Mesendoderm (in vitro differentiated cells): ENCODE results near the gene SMAD2.

Experiments used
- DNase-seq: peaks from one replicate; pipeline ENCODE4 v3.0.0; 2013
- H2AK5ac ChIP-seq: 2 replicates; pipeline ENCODE4 v1.6.1; 2013; ENCODE audit warnings: low read length, inconsistent platforms
- H2BK120ac ChIP-seq: 2 replicates; pipeline ENCODE4 v1.6.1; 2013; ENCODE audit warnings: low read depth, mild to moderate bottlenecking, low read length, moderate library complexity, mixed read lengths
- H2BK15ac ChIP-seq: replicated peaks from 2 replicates; pipeline ENCODE4 v1.6.1; 2013; ENCODE audit warnings: low read depth, mild to moderate bottlenecking, moderate library complexity
- H2BK5ac ChIP-seq: 2 replicates; pipeline ENCODE4 v1.6.1; 2013; ENCODE audit warnings: low read length, inconsistent platforms
- H3K18ac ChIP-seq: 2 replicates; pipeline ENCODE4 v1.6.1; 2013; ENCODE audit warnings: mild to moderate bottlenecking, low read length, mixed read lengths
- H3K23ac ChIP-seq: one replicate; pipeline ENCODE4 v1.6.1; 2013; ENCODE audit warnings: low read length
- H3K27ac ChIP-seq: 2 replicates; pipeline ENCODE4 v1.5.1; 2013; ENCODE audit warnings: low read depth, mild to moderate bottlenecking, inconsistent platforms, low read length, moderate library complexity
- H3K27me3 ChIP-seq: 2 replicates; pipeline ENCODE4 v1.6.1; 2013; ENCODE audit warnings: low read length, control low read depth, mild to moderate bottlenecking, inconsistent platforms; ENCODE audit not compliant: insufficient read depth, poor library complexity
- H3K36me3 ChIP-seq: 2 replicates; pipeline ENCODE4 v1.6.1; 2013; ENCODE audit warnings: low read length, inconsistent platforms; ENCODE audit not compliant: control insufficient read depth, insufficient read depth
- H3K4ac ChIP-seq: one replicate; pipeline ENCODE4 v1.6.1; 2013; ENCODE audit warnings: low read depth, mild to moderate bottlenecking, low read length, moderate library complexity
- H3K4me1 ChIP-seq: 2 replicates; pipeline ENCODE4 v1.6.1; 2013; ENCODE audit warnings: low read depth, low read length, inconsistent platforms; ENCODE audit not compliant: control insufficient read depth
- H3K4me2 ChIP-seq: 2 replicates; pipeline ENCODE4 v1.6.1; 2013; ENCODE audit warnings: low read length
- H3K4me3 ChIP-seq: 2 replicates; pipeline ENCODE4 v1.5.1; 2013; ENCODE audit warnings: mild to moderate bottlenecking, low read length
- H3K56ac ChIP-seq: one replicate; pipeline ENCODE4 v1.6.1; 2013; ENCODE audit warnings: low read length
- H3K79me1 ChIP-seq: 2 replicates; pipeline ENCODE4 v1.6.1; 2013; ENCODE audit warnings: low read length, inconsistent platforms
- H3K79me2 ChIP-seq: 2 replicates; pipeline ENCODE4 v1.6.1; 2013; ENCODE audit warnings: mild to moderate bottlenecking, low read length; ENCODE audit not compliant: control insufficient read depth, insufficient read depth
- H3K9ac ChIP-seq: 2 replicates; pipeline ENCODE4 v1.6.1; 2013; ENCODE audit warnings: low read length, inconsistent platforms
- H4K5ac ChIP-seq: one replicate; pipeline ENCODE4 v1.6.1; 2013; ENCODE audit warnings: low read length
- H4K8ac ChIP-seq: one replicate; pipeline ENCODE4 v1.6.1; 2013; ENCODE audit warnings: low read depth, mild to moderate bottlenecking, control low read depth, low read length, moderate library complexity
- WGBS: extraction: QIAGEN DNeasy Blood & Tissue Kit; methylation state at CpG from one replicate; pipeline ENCODE4 v1.1.7; 2013; ENCODE audit warnings: low lambda C conversion rate, missing lambda C conversion rate; ENCODE audit not compliant: insufficient coverage; ENCODE audit errors: extremely low coverage; 5-methylcytosine and 5-hydroxymethylcytosine counted together

The SMAD2 gene

DNA sequence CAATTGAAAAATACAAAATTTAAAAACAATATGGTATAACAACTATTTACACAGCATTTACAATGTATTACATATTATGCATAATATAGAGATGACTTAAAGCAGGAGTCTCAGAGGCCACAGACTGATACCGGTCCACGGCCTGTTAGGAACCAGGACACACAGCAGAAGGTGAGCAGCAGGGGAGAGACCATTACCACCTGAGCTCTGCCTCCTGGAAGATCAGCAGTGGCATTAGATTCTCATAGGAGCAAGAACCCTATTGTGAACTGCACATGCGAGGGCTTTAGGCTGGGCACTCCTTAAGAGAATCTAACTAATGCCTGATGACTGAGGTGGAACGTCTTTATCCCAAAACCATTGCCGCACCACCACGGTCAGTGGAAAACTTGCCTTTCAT is 58.0 kb downstream of the SMAD2 start:
- H4K5ac ChIP-seq: no peak overlapping the region
- H3K4me1 ChIP-seq: no peaks in the 10 kb centered on the region
- H2BK5ac ChIP-seq: no peak overlapping the region
- H2BK120ac ChIP-seq: no peak overlapping the region
- H2AK5ac ChIP-seq: no peak overlapping the region
- H4K8ac ChIP-seq: no peak overlapping the region
- no peaks in the 10 kb centered on the region for H3K27me3 ChIP-seq
- no peak overlapping the region for H3K4ac ChIP-seq
- H3K4me2 ChIP-seq: no peak overlapping the region
- H3K9ac ChIP-seq: no peak overlapping the region
- no CpG with 5 or more reads among the region's 6 CpGs for WGBS
- peaks cover 14% of the 10 kb centered on the region for H3K79me2 ChIP-seq
- no peaks in the 10 kb centered on the region for H3K36me3 ChIP-seq
- no peak overlapping the region for H3K56ac ChIP-seq
- H3K23ac ChIP-seq: no peak overlapping the region
- no peak for DNase-seq
- no peak overlapping the region for H3K27ac ChIP-seq
- peaks cover 7% of the 10 kb centered on the region for H3K79me1 ChIP-seq
- no peak overlapping the region for H3K4me3 ChIP-seq
- no peak overlapping the region for H2BK15ac ChIP-seq
- H3K18ac ChIP-seq: no peak overlapping the region

GRCh38 chr18:47871288-47871687 is 59.2 kb downstream of the SMAD2 start:
- Histone ChIP-seq H3K27me3 (no peaks in the 10 kb centered on the region), H3K18ac (no peak overlapping the region), H3K79me2 (peaks cover 14% of the 10 kb centered on the region), H3K4ac (no peak overlapping the region), H3K79me1 (peaks cover 7% of the 10 kb centered on the region), H2BK15ac (no peak overlapping the region), H3K27ac (no peak overlapping the region), H2BK120ac (no peak overlapping the region), H2BK5ac (no peak overlapping the region), H3K36me3 (no peaks in the 10 kb centered on the region), H3K4me2 (no peak overlapping the region), H3K4me1 (no peaks in the 10 kb centered on the region), H3K23ac (no peak overlapping the region), H4K8ac (no peak overlapping the region), H4K5ac (no peak overlapping the region), H3K56ac (no peak overlapping the region), H3K9ac (no peak overlapping the region), H2AK5ac (no peak overlapping the region), H3K4me3 (no peak overlapping the region)
- no CpG with 5 or more reads among the region's 3 CpGs for WGBS
- DNase-seq: no peak

DNA sequence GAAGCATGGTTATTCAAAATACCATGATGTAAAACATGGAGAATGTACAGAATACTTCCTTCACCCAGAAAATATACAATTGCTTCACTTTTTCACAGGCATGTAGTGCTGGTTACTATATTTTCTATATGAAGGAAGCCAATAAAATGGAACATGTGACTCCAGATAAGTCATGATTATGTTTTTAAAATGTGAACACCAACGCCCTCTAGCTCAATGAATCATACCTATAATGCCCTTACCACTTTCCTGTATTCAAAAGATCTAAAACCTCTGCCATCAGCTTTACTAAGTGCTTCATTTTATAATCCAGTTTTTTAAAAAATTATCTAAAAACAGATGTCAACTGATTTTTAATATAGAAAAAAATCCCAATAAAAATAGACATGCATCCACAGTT is 59.9 kb downstream of the SMAD2 start:
- H3K23ac ChIP-seq: no peak overlapping the region
- H2BK5ac ChIP-seq: no peak overlapping the region
- H3K79me1 ChIP-seq: peaks cover 7% of the 10 kb centered on the region
- no CpG with 5 or more reads among the region's 1 CpG for WGBS
- H3K56ac ChIP-seq: no peak overlapping the region
- DNase-seq: no peak
- no peak overlapping the region for H3K27ac ChIP-seq
- H3K4me1 ChIP-seq: no peaks in the 10 kb centered on the region
- no peak overlapping the region for H4K5ac ChIP-seq
- no peak overlapping the region for H4K8ac ChIP-seq
- H2BK120ac ChIP-seq: no peak overlapping the region
- H3K18ac ChIP-seq: no peak overlapping the region
- no peak overlapping the region for H3K4me3 ChIP-seq
- H3K27me3 ChIP-seq: no peaks in the 10 kb centered on the region
- no peak overlapping the region for H2BK15ac ChIP-seq
- H3K4me2 ChIP-seq: no peak overlapping the region
- H2AK5ac ChIP-seq: no peak overlapping the region
- no peak overlapping the region for H3K4ac ChIP-seq
- H3K9ac ChIP-seq: no peak overlapping the region
- peaks cover 14% of the 10 kb centered on the region for H3K79me2 ChIP-seq
- no peaks in the 10 kb centered on the region for H3K36me3 ChIP-seq

GRCh38 chr18:47868744-47869143 is 61.7 kb downstream of the SMAD2 start:
- Histone ChIP-seq H3K27me3 (no peaks in the 10 kb centered on the region), H4K8ac (no peak overlapping the region), H3K4ac (no peak overlapping the region), H3K4me1 (no peaks in the 10 kb centered on the region), H3K9ac (no peak overlapping the region), H4K5ac (no peak overlapping the region), H3K23ac (no peak overlapping the region), H3K27ac (no peak overlapping the region), H2BK15ac (no peak overlapping the region), H3K36me3 (peaks cover 1% of the 10 kb centered on the region), H3K18ac (no peak overlapping the region), H2AK5ac (no peak overlapping the region), H3K79me2 (peaks cover 9% of the 10 kb centered on the region), H2BK120ac (no peak overlapping the region), H3K79me1 (peaks cover 7% of the 10 kb centered on the region), H2BK5ac (no peak overlapping the region), H3K56ac (no peak overlapping the region), H3K4me3 (no peak overlapping the region), H3K4me2 (no peak overlapping the region)
- no CpG with 5 or more reads among the region's 3 CpGs for WGBS
- DNase-seq: no peak

DNA sequence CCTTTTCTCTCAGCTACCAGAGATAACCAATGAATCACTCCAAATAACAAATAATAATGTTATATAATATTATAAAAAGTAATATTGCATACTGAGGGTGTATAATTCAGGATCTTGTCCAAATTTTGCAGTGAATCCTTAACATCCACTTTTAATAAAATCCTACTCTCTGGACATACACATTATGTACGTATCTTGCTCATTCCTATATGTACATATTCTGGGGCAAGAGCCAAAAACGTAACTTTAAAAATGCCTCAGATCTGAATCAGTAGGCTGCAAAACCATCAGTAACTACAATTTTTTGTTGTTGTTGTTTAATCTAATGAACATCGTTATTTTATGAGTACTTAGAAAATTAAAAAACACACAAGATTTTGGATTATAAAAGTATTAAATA is 65.3 kb downstream of the SMAD2 start:
- Histone ChIP-seq H3K18ac (no peak overlapping the region), H3K79me2 (no peaks in the 10 kb centered on the region), H4K8ac (no peak overlapping the region), H3K9ac (no peak overlapping the region), H3K56ac (no peak overlapping the region), H2AK5ac (no peak overlapping the region), H2BK5ac (no peak overlapping the region), H3K27me3 (no peaks in the 10 kb centered on the region), H3K36me3 (peaks cover 1% of the 10 kb centered on the region), H3K4ac (no peak overlapping the region), H3K4me1 (no peaks in the 10 kb centered on the region), H3K4me2 (no peak overlapping the region), H3K79me1 (no peaks in the 10 kb centered on the region), H3K27ac (no peak overlapping the region), H3K23ac (no peak overlapping the region), H3K4me3 (no peak overlapping the region), H4K5ac (no peak overlapping the region), H2BK15ac (no peak overlapping the region), H2BK120ac (no peak overlapping the region)
- no peak for DNase-seq
- WGBS: no CpG with 5 or more reads among the region's 3 CpGs

DNA sequence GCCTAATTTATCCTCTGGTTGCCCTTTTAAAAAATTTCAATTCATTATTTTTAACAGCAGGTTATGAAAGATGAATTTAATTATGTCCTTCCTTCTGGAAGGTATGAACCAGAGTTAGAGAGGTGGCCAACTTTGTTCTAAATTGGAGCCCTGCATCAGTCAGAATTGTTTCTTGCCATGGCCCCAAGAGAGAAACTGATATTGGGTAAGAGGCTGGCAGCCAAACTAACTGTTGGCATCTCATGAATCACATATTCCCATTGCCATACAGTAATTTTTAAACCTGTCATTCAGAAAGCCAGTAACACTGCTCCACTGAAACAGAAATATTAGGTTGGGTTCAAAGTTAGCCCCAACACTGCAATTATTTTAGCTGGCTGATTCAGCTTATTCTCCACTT is 67.4 kb downstream of the SMAD2 start:
- no peak overlapping the region for H2AK5ac ChIP-seq
- H3K27me3 ChIP-seq: no peaks in the 10 kb centered on the region
- H3K79me1 ChIP-seq: peaks cover 1% of the 10 kb centered on the region
- H3K27ac ChIP-seq: no peak overlapping the region
- no peak overlapping the region for H4K8ac ChIP-seq
- DNase-seq: no peak
- no peak overlapping the region for H3K4me3 ChIP-seq
- H3K36me3 ChIP-seq: peaks cover 3% of the 10 kb centered on the region
- H3K18ac ChIP-seq: no peak overlapping the region
- H2BK5ac ChIP-seq: no peak overlapping the region
- no peaks in the 10 kb centered on the region for H3K79me2 ChIP-seq
- H4K5ac ChIP-seq: no peak overlapping the region
- H2BK120ac ChIP-seq: no peak overlapping the region
- no peak overlapping the region for H3K56ac ChIP-seq
- no peak overlapping the region for H3K4me2 ChIP-seq
- H3K4ac ChIP-seq: no peak overlapping the region
- H3K9ac ChIP-seq: no peak overlapping the region
- no peak overlapping the region for H3K23ac ChIP-seq
- H2BK15ac ChIP-seq: no peak overlapping the region
- H3K4me1 ChIP-seq: no peaks in the 10 kb centered on the region
